ENCODE data around the gene PGAP6. TPM values are rescaled to one million over a fixed set of nuclear protein-coding genes. Genes with fewer than 3 reads are reported as not detected.
A peak's percentile ranks its signal among the peaks of the same experiment; 100 is the strongest.
"Not testable (repeated sequence)": the region's sequence is repeated elsewhere in the genome, so short reads cannot be mapped to it uniquely, and the experiment has no call there.

PGAP6 gene
- total and polyA plus RNA-seq, 2 of the 4 experiments (the other 2 are of a cell fraction): 49.1 to 124 TPM

- ATAC-seq (ENCODE audit: low read depth): peak; percentile 42
- not testable (repeated sequence) for H3K4me1 ChIP-seq (ENCODE audit: control insufficient read depth, insufficient read depth, low read length)
- peak overlapping the region; percentile 70 for H3K4me2 ChIP-seq (ENCODE audit: low read depth, low read length)
Observed at GRCh38 chr16:387761-388666, 6.2 kb upstream of the PGAP6 start.

More at GRCh38 chr16:387761-388666, 6.2 kb upstream of the PGAP6 start:
- H3K36me3 ChIP-seq (ENCODE audit: control insufficient read depth, insufficient read depth, low read length); in situ Hi-C loops (cut with MboI; ENCODE audit: low sequenced_read_pairs); H3K18ac ChIP-seq (ENCODE audit: low read depth, low read length); BruUV-seq (replicated peaks); H2BK15ac ChIP-seq (ENCODE audit: low read depth, low read length); H3K27me3 ChIP-seq (ENCODE audit: control insufficient read depth, insufficient read depth, low read length); H2AK9ac ChIP-seq (replicated peaks; ENCODE audit: low read depth, low read length, poor library complexity); H4K5ac ChIP-seq (ENCODE audit: low read depth, low read length); H4K20me1 ChIP-seq (ENCODE audit: insufficient read depth, low read length); H3K9me1 ChIP-seq (ENCODE audit: insufficient read depth, low read length); H4K91ac ChIP-seq (ENCODE audit: insufficient read depth, low read depth, low read length); H3K56ac ChIP-seq (ENCODE audit: extremely low read depth, insufficient read depth, low read length); H3K9me3 ChIP-seq (ENCODE audit: control insufficient read depth, insufficient read depth, low read length); H3K79me1 ChIP-seq (ENCODE audit: low read depth in 1 of 2, low read length in 2 of 2); CTCF ChIA-PET; H2BK20ac ChIP-seq (ENCODE audit: low read depth, low read length); H2AK5ac ChIP-seq (ENCODE audit: low read depth, low read length); intact Hi-C loops (cut with micrococcal nuclease); dilution Hi-C loops (cut with HindIII; ENCODE audit: low sequenced_read_pairs, unreplicated experiment): not testable (repeated sequence)
- peak overlapping the region; percentile 22 for H2BK5ac ChIP-seq (ENCODE audit: low read depth, low read length, poor library complexity, severe bottlenecking)
- H3K23ac ChIP-seq (ENCODE audit: low read depth, low read length): peak overlapping the region; percentile 51; the same call in 1 of the 2 replicates
- peak overlapping the region; percentile 5; the same call in 1 of the 2 replicates for H3K4me3 ChIP-seq (ENCODE audit: insufficient read depth, low read depth, low read length)
- peak overlapping the region; percentile 23 for H3K14ac ChIP-seq (replicated peaks; ENCODE audit: low read depth, low read length)
- peak; percentile 68 for DNase-seq
- peak overlapping the region in 1 of 2 experiments; percentile 22; a peak in 1 of 4 replicates for H4K8ac ChIP-seq (ENCODE audit: low read depth in 2 of 2, low read length in 2 of 2)
- H3K9ac ChIP-seq (ENCODE audit: low read depth, low read length): peak overlapping the region; percentile 15
- peak overlapping the region; percentile 11 for H3K27ac ChIP-seq (ENCODE audit: insufficient read depth, low read length)
- POLR2A ChIA-PET (ENCODE audit: unreplicated experiment): interaction anchor here (0.6 kb wide), 1 partner anchor 35 kb away, joined by 4 read pairs; no protein-coding TSS in a partner anchor
- WGBS, 2 experiments (ENCODE audit: extremely low coverage in 2 of 2, insufficient read length in 1 of 2): 15% methylated on average over 7 of the region's 20 CpGs; no CpG with 5 or more reads in 1 of the 2 experiments
- H2AFZ ChIP-seq (replicated peaks; ENCODE audit: low read length, poor library complexity): peak overlapping the region; percentile 87
- H3K4ac ChIP-seq (ENCODE audit: low read depth, low read length): peak overlapping the region; percentile 14; the same call in 1 of the 2 replicates
- peak overlapping the region; percentile 2; the same call in 1 of the 2 replicates for H2BK120ac ChIP-seq (ENCODE audit: low read depth, low read length)
